GDM1 (cell line): ENCODE results near the gene CCL5.
"Not testable (repeated sequence)": the region's sequence is repeated elsewhere in the genome, so short reads cannot be mapped to it uniquely, and the experiment has no call there.

Experiments used
- DNase-seq: peaks from one replicate; lab custom pipeline; 2025; lab: John Stamatoyannopoulos, UW

CCL5 gene

DNA sequence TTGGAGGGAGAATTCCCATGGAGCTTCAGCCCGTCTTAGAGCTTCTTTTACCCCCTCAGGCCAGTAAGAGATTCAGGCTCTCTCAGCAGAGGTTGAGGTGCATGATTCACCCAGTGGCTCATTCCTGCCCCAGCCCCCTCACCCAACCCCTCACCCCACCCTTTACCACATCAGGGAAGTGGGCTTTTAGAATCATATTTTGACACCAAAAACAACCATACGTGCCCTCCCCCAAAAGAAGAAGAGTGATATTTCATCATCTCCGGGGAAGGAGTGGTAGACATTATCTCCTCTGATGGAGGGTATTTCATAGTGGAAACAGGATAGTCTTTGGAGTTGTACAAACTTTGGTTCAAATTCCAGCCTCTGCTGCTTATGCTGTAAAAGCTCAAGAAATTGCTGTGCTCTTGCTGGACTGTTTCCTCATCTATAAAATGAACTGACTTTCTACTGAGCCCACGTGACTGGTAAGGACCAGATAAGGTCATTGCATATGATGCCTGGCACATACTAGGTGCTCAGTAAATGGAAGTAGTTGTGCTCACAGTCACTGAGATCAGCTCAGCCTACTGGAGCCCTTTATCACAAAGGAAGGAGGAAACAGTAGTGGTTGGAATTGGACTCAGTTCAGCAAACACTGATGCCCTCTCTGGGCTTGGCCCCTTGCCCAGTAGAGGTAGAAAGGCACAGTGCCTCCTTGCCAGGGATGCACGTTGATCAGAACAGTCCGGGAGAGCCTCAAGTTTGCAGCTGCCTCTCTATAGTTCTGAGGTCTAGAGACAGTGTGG, 18.3 kb upstream of the CCL5 start:
- DNase-seq: no peak

DNA sequence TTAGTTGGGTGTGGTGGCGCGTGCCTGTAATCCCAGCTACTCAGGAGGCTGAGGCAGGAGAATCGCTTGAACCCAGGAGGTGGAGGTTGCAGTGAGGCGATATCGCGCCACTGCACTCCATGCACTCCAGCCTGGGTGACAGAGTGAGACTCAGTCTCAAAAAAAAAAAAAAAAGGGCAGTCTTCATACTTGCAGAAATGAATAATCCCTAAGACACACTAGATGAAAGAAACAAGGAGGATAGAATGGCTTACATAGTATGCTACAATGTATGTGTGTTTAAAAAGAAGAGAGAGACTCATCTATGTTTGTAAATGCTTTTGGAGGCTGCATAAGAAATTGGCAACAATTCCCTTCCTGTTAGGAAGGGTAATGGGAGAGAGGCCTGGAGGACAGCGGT, 17.6 kb upstream of the CCL5 start:
- not testable (repeated sequence) for DNase-seq

GRCh38 chr17:35895636-35896587, 15.8 kb upstream of the CCL5 start:
- DNase-seq: peak; percentile 87

- DNase-seq: no peak
Measured at GRCh38 chr17:35894206-35894605, 14.0 kb upstream of the CCL5 start.

DNA sequence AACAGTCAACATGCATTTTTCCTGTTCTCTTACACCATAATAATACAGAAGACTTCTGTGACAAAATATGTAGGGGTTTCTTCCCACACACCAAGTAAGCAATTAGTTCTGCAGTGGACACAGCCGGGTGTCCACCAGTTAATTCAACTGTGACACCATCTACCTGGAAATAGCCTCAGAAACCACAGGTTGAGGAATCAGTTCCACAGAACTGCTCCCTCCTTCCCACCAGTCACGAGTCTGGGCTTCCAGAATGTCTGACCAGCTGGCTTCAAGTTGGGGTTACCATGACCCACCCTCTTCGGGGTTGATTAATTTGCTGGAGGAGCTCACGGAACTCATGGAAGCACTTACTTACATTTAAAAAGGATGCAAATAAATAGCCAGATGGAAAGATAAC, 13.6 kb upstream of the CCL5 start:
- no peak for DNase-seq

- DNase-seq: peak; percentile 13
Measured at GRCh38 chr17:35892091-35893035, 12.2 kb upstream of the CCL5 start.

GRCh38 chr17:35891269-35891668, 11.1 kb upstream of the CCL5 start:
- no peak for DNase-seq

DNA sequence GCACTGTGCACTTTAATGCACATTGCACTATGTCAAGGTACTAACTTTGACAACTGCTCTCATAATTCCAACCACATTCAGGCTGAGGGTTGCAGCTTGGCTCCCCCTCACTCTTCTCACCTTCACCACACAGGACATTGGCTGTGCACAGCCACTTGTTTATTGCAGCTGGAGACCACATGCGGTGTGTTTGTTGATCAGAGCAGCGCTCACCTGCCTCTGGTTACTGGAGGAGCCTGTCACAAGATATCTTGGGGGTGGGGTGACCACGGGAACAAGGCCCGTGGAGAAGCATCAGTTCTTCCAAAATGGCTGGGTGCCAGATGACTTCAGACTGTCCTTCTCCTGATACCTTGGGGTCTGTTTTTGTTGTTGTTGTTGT, 10.6 kb upstream of the CCL5 start:
- DNase-seq: no peak

DNA sequence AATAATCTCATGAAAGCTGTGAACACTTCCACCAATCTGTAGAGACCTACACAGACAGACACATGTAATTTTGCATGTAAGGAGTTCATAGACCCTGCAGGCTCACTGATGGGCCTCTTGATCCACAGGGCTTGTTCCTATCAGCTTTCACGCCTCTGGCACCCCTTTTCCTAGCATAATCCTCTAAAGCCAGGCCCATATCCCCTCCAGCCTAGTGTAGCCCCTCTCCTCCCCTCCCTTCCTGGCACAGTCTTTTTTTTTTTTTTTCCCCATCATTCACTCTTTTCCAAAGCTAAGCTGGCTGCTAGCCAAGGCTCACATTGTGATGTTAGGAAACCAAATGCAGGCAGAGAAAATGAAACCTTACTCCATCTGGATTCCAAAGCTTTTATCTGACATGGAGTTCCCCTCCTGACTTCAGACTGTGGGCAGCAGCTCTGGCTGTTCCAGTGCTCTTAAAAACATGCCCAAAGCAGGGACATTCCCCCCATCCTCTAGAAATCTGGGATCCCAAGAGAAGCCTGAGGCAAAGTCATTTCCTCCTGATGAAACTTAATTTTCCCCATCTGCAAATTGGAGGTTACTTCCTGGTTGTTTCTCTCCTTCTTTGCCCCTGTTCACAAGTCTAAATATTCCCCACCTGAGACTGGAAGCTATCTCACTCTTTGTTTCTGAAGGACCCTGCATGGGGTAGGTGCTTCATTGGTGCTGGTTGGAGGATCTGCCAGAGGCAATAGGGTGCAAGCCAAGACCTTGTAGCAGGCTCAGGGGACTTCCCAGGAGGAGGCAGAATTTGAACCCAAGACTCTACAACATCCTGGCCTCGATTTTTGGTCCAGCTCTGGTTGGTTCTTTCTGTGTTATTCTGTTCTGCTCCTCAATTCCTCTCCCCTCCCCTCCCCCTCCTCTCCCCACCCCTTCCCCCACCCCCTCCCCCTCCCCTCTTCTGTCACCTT, 9.9 kb upstream of the CCL5 start:
- DNase-seq: no peak

- no peak for DNase-seq
Measured at GRCh38 chr17:35889241-35889640, 9.1 kb upstream of the CCL5 start.

DNA sequence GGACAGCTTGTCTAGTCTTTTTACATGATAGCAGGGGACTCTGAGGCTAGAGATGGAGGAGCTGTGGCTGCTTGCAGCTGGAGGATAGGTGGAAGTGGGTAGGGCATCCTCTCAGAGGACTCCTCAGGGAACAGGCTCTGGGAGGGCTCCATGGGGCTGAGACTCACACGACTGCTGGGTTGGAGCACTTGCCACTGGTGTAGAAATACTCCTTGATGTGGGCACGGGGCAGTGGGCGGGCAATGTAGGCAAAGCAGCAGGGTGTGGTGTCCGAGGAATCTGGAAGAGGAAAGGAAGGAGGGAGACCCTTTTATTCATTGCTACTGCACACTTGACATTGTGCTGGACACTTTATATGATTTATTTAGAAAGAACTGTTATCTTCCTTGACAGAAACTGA, 1.8 kb downstream of the CCL5 start:
- no peak for DNase-seq

DNA sequence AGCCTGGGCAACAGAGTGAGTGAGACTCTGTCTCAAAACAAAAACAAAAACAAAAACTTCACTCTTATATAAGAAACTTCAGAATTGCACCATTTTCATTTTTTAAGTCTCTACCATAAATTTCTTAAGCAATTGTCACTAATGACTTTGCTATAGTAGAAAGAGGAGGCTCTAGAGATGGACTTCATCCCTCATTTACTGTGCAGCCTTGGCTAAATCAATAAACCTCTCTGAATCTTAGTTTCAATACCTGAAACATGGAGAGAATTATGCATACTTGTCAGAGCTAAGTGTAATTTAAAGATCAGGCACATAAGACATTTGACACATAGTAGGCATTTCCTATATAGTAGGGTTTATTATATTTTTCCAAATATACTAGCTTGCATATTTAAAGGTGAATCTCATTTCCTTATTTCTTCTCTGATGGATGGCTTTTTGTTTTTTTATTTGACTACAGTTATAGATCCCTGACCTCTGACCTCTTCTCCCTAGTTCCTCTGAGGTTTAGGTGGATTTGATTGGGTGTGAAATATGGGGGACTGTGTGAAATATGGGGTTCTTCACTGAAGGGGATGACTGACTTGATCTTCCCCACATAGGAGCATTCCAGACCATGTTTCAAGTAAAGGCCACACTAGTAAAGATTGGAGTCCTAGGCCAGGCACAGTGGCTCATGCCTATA, 2.7 kb downstream of the CCL5 start:
- no peak for DNase-seq

- no peak for DNase-seq
Measured at GRCh38 chr17:35876534-35876933, 3.6 kb downstream of the CCL5 start.

- DNase-seq: no peak
Measured at GRCh38 chr17:35875800-35876139, 4.4 kb downstream of the CCL5 start.

DNA sequence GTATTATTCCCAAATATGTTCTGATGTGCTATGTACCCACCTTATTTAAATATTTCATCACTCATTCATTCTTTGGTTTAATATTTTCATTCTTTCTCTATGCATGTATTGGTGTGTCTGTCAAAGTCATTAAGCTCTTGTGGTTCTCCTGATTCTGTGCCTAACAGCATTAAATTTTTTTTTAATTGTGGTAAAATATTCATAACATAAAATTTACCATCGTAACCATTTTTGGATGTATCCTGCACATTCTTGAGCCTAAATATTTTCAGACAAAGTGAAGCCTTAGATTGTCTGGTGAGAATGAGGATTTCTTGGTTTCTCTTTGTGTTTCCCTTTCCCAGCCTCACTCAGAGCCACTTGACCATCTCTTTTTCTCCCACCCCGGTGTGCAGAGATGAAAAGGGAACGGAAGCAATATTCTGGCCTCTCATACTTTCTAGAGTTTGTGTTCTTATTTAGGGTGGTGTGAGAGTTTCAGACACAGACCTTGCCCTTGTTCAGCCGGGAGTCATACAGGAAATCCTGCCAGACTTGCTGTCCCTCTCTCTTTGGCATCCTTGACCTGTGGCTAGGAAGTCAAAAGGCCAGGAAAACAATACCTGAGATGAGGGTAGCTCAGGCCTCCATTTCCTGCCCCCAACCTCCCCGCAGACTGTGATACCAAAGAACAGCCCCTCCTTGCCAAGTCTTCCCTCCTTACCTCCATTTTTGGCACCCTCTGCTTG, 4.9 kb downstream of the CCL5 start:
- no peak for DNase-seq

DNA sequence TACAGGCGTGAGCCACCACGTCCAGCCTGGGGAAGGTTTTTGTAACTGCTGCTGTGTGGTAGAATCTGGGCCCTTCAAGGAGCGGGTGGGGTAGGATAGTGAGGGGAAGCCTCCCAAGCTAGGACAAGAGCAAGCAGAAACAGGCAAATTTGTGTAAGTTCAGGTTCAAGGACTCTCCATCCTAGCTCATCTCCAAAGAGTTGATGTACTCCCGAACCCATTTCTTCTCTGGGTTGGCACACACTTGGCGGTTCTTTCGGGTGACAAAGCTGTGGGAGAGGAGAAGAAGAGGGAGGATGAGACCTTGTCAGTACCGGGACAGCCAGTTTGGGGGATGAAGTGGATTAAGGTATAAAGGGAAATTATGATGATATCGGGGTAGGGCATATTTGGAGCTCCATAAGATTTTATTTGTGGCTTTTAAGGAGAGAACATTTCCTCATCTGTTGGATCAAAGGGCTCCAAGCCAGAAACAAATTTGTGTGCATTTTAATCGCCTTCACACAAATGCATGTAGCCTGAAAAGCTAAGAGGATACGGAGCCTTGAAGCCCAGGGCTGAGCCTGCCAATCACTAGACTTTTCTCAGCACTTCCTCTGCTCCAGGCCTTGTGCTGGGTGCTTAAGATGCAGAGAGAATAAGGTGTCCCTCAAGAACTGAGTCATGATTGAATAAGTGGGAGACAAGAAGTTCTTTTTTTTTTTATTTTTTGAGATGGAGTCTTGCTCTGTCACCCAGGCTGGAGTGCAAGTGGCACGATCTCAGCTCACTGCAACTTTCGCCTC, 7.8 kb downstream of the CCL5 start:
- DNase-seq: no peak

DNA sequence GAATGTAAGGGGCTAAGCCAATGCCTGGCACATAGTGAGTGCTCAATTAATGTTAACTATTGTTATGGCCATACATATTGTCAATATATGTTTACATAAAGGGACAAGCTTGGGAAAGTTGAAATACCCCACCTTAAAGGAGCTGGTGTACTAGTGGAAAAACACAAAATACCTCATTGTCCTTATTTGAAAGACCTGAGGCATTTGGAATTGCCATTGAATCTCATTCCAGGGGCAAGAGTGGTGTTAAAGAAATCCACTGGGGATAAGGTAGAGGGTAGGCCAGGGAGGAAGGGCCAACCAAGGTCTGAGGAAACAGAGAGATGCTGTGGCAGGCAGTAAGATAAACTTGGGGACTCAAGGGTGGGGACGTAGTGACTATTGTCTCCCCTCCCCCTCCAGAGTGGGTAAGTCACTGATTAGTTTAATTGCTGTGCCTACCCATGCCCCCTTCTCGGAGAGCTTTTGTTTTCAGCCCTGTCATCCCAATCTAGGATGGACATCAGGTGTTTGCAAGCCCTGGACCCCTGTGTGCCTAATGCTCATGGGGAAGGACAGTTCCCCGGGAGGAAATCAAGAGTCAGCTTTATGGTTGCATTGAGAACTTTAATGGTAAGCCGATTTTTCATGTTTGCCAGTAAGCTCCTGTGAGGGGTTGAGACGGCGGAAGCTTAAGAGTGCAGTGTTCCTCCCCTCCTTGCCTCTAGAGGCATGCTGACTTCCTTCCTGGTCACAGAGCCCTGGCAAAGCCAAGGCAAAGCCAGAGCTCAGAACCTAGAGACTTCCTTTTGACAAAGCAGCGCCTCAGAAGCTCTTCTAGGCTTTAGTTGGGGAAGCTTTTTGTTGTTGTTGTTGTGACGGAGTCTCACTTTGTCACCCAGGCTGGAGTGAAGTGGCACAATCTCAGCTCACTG, 9.0 kb downstream of the CCL5 start:
- DNase-seq: peak; percentile 63

DNA sequence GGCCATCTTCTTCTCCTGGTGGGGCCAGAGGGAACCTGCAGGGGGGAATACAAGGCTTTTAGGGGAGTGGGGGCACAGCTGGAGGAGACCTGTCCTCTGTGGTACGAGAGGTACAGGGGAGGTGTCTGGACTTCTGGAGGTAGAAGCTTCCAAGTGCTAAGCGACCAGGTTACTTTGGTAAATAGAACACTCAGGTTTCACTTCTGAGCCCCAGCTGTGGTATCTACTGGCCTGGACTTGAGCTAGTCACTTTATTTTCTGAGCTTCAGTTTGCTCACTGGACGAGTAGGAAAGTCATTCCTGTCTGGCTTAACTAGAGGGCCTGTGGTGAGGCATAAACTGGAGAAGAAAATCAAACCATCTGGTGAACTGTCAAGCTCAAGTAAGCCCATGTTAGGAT, 11.4 kb downstream of the CCL5 start, which contains the start of gene HEATR9:
TSS of gene HEATR9 (minus strand) at position 155 of the 400 bp plus-strand sequence. CDS start at position 6, 149 bp downstream.
- no peak for DNase-seq
